GM12892 (cell line): ENCODE measurements around the gene E2F3.

ENCODE experiments used
- POLR2A ChIP-seq: IDR thresholded peaks from 2 replicates; pipeline ENCODE4 v1.6.1; 2011; ENCODE audit warnings: low read depth, low read length, control low read depth
- TAF1 ChIP-seq: IDR thresholded peaks from 2 replicates; pipeline ENCODE4 v1.6.1; 2011; ENCODE audit warnings: low read depth, mild to moderate bottlenecking, control low read depth, low read length, borderline replicate concordance

DNA sequence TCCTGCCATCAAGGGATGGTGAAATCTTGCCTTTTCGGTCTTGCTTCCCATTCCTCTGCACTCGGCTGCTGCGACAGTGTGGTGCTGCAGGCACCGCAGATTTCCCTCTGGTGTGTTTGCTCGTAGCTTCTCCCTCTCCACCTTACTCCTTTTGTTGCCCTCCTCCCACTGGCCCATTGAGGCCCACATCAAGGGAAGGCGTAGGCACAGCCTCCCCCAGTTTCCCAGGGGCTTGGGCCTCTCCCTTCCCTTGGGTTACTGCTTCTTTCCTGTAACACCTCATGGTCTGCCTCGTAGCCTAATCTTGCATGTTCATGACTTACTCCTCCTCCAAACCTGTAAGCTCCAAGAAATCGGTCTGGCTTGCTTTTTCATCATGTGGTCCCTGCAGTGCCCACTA is 9.9 kb downstream of the E2F3 start:
- no peak for TF ChIP-seq POLR2A
- TF ChIP-seq TAF1, result no peak
